GM23338 (cell line): ENCODE data around the gene EDA.

Source experiments
- CREB1 ChIP-seq: fragments of 250-450 bp; sonication (Bioruptor Pico); IDR thresholded peaks from 2 replicates; pipeline ENCODE4 v1.5.0; 2020; ENCODE audit warnings: low read depth, mild to moderate bottlenecking, moderate library complexity
- CTCF ChIP-seq, 2 experiments: fragments of 200-600 bp in 1 of 2; sonication (generic) in 1 of 2; conservative IDR thresholded peaks; 2 replicates each; pipeline versions ENCODE4 v1.5.1 to v1.6.1; 2016 to 2017; ENCODE audit warnings: antibody characterized with exemption in 2 of 2, low read depth in 2 of 2, mild to moderate bottlenecking in 2 of 2, moderate library complexity in 1 of 2
- ETS1 ChIP-seq: IDR thresholded peaks from 2 replicates; pipeline ENCODE4 v1.6.1; 2016; ENCODE audit warnings: antibody characterized with exemption
- EZH2 ChIP-seq: fragments of 200-600 bp; sonication (generic); IDR thresholded peaks from one replicate; pipeline ENCODE4 v1.8.0; 2017; ENCODE audit warnings: antibody characterized with exemption, mild to moderate bottlenecking, low read depth; ENCODE audit not compliant: unreplicated experiment
- EZH2phosphoT487 ChIP-seq: fragments of 200-600 bp; sonication (generic); IDR thresholded peaks from one replicate; pipeline ENCODE4 v1.8.1; 2018; ENCODE audit warnings: antibody characterized with exemption; ENCODE audit not compliant: unreplicated experiment
- JUNB ChIP-seq: IDR thresholded peaks from one replicate; pipeline ENCODE4 v1.6.1; 2016; ENCODE audit warnings: antibody characterized with exemption; ENCODE audit not compliant: unreplicated experiment
- NANOG ChIP-seq: IDR thresholded peaks from 2 replicates; pipeline ENCODE4 v1.6.1; 2016; ENCODE audit warnings: antibody characterized with exemption, borderline replicate concordance
- POLR2AphosphoS5 ChIP-seq: IDR thresholded peaks from 2 replicates; pipeline ENCODE4 v1.6.1; 2016; ENCODE audit warnings: antibody characterized with exemption, low read depth
- REST ChIP-seq: IDR thresholded peaks from one replicate; pipeline ENCODE4 v1.6.1; 2018; ENCODE audit warnings: antibody characterized with exemption; ENCODE audit not compliant: unreplicated experiment
- STAT1 ChIP-seq: IDR thresholded peaks from one replicate; pipeline ENCODE4 v1.6.1; 2016; ENCODE audit warnings: antibody characterized with exemption; ENCODE audit not compliant: unreplicated experiment
- ZNF331 ChIP-seq: fragments of 250-450 bp; sonication (Bioruptor Pico); IDR thresholded peaks from 2 replicates; pipeline ENCODE4 v1.5.0; 2020; ENCODE audit warnings: low read depth, mild to moderate bottlenecking, moderate library complexity

GRCh38 chrX:70062076-70062475, 446.2 kb downstream of the EDA start, which contains the start of gene OTUD6A:
- TF ChIP-seq CTCF (conservative IDR thresholded peaks at IDR 0.05; ENCODE audit: low read depth in 2 of 2) (no peak), POLR2AphosphoS5 (no peak), EZH2 (no peak), ETS1 (no peak), EZH2phosphoT487 (no peak), REST (no peak), JUNB (no peak), CREB1 (CRISPR knock-in tag) (no peak), NANOG (no peak), ZNF331 (CRISPR knock-in tag) (no peak), STAT1 (no peak)
